CMK (cell line): ENCODE measurements around the gene NCR1.
"Not testable (repeated sequence)": the region's sequence is repeated elsewhere in the genome, so short reads cannot be mapped to it uniquely, and the experiment has no call there.

Experiments
- DNase-seq: peaks from one replicate; pipeline ENCODE4 v3.0.0-alpha.2; 2010; ENCODE audit warnings: low read depth

Gene NCR1

DNA sequence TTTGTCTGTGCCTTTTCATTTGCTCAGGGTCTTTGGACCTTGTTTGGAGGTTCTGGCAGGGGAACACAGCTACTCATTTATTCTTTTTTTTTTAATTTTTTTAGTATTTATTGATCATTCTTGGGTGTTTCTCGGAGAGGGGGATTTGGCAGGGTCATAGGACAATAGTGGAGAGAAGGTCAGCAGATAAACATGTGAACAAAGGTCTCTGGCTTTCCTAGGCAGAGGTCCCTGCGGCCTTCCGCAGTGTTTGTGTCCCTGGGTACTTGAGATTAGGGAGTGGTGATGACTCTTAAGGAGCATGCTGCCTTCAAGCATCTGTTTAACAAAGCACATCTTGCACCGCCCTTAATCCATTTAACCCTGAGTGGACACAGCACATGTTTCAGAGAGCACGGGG, 2.0 kb downstream of the NCR1 start:
- not testable (repeated sequence) for DNase-seq

DNA sequence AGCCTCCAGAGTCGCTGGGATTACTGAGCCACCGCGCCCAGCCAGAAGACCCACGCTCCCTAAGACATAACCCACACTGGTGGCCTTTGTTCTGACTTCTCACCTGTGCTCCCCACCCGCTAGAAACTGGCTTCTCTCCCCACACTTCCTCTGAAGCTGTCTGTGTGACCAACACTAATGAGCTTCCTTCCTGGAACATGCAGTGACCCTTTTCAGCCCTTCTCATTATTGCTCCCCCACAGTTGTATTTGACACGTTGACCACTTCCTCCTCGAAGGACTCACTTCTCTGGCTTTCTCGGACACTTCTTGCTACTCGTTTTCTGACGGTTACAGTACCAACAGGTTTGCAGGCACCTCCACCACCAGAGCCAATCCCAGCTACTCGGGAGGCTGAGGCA, 10.9 kb downstream of the NCR1 start:
- DNase-seq, result peak; percentile 29

DNA sequence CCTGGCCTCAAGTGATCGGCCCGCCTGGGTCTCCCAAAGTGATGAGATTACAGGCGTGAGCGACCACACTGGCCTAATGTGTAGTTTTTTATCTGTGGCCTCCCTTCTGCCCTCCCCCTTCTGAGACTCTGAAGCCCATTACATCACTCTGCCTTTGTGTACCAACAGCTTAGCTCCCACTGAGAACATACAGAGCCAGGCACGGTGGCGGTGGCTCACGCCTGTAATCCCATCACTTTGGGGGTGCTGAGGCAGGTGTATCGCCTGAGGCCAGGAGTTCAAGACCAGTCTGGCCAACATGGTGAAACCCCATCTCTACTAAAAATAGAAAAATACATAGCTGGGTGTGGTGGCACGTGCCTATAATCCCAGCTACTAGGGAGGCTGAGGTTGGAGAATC, 12.6 kb downstream of the NCR1 start:
- DNase-seq, result no peak

DNA sequence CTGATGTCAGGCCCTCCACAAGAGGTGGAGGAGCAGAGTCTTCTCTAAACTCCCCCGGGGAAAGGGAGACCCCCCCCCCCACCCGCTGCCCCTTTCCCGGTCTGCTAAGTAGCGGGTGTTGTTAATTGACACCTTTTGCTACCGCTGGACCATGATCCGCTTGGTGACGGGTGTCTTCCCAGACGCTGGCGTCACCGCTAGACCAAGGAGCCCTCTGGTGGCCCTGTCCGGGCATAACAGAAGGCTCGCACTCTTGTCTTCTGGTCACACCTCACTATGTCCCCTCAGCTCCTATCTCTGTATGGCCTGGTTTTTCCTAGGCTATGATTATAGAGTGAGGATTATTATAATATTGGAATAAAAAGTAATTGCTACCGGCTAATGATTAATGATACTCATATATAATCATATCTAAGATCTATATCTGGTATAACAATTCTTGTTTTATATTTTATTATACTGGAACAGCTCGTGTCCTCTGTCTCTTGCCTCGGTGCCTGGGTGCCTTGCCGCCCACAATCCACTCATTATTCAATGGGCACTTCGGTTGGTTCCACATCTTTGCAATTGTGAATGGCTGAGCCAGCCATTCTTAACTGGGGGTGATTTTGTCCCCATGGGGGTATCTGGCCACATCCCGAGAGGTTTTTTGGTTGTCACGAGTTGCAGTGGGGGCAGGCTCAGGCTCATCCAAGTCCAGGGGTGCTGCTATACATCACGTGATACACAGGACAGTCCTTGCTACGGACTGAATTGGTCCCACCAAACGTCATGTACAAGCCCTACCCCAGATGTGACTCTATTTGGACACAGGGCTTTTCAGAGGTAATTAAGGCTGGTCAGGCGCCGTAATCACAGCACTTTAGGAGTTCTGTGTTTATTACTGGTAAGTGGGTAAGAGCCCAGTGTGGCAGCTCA, 14.0 kb downstream of the NCR1 start:
- DNase-seq, result peak; percentile 14

DNA sequence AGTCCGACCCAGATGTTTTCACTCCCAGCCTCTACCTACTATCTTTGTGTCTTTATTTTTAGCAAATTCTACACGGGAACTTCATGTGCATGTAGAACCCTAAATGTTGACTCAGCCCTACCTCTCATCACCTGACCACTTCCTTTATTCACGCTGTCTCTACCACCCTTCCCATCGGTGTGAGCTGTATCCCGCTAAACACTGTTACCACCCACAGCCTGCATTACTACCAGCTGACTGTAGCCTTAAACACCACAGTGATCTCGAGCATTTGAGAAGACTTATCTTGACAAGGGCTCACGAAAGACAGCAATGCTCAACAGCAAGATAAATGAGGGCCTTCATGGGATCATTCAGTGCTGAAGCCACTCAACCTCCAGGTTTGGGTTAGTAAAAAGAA, 15.1 kb downstream of the NCR1 start:
- DNase-seq, result no peak

DNA sequence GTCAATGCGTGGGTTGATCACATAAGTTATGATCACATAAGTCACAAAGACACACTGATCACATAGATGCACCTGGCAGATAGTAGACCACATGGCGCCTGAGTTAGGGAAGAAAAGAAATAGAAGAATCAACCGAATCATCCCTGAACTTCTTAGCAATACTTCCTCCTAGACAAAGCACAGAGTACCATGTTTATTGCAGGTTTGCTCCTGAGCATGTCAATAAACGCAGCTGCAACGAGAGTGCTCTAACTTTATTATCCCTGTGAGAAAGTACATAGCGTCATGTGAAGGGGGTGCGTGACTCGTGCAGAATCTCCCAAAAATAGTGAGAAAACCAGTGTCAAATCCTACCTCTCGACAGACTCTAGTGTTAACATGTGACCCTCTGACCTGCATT, 17.3 kb downstream of the NCR1 start:
- DNase-seq, result no peak

DNA sequence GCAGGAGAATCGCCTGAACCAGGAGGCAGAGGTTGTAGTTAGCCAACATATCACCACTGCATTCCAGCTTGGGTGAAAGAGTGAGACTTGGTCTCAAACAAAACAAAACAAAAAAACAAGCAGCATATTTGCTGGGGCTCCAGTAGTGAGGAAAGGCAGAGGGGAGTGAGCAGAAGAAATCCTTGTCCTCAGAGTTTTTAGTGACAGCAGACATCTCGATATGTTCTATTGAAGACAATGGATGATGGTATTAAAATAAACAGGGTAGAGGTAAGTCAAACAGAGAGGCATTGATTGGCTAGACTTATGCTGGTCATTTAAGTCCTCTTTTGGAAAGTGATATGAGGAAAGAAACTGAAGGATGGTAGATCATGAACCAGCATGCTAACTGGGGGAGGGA, 22.4 kb downstream of the NCR1 start:
- DNase-seq, result no peak

DNA sequence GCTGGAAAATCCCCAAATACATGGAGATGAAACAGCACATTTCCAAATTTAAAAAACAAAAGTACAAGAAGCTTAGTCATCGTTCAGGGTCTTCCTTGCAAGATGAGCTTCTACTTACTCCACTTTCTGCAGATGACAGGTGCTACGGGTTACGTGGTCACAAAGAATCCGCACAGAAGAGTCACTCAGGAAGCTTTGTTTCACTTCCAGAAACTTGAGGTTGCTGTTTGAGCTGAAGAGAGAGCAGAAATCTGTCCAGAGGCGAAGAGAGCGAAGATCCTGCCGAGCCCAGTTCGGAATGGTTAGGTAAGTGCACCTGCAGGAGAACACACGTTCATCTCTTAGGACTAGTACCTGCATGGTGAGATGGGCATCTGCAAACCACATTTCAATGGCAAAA, 32.0 kb downstream of the NCR1 start:
- no peak for DNase-seq

DNA sequence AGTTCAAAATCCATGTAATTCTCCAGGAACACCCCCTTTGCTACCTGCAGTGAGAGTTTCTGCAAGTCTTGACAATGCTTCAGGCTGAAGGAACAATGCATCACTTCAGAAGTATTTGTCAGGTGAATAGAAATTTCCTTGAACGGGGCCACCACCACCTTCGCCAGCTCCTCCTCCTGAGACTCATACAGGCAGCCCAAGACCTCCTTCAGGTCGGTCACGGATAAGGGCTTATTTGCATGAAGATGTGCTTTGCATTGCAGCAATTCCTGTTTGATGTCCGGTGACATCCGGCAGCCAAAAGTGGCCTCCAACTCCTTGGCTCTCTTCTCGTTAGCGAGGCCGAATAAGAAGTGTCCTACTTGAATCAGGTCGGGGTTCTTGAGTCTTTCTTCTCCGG, 33.0 kb downstream of the NCR1 start:
- no peak for DNase-seq

DNA sequence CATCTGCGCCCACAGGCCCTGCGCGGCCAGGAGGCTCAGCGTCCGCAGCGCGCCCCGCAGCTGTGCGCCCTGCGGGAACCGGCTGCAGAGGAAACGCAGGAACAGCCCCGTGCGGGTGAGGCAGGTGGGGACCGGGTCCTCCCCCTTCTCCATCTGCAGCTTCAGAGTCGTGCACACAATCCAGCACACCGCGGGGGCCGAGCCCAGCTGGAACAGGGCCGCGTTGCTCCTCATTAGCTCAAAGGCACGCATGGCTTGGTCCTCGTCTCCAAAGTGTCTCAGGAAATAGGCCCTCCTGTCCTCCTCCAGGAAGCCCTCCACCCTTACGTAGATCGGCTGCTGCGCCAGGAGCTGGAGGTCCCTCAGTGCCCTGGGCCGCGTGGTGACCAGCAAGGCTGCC, 33.6 kb downstream of the NCR1 start:
- not testable (repeated sequence) for DNase-seq

DNA sequence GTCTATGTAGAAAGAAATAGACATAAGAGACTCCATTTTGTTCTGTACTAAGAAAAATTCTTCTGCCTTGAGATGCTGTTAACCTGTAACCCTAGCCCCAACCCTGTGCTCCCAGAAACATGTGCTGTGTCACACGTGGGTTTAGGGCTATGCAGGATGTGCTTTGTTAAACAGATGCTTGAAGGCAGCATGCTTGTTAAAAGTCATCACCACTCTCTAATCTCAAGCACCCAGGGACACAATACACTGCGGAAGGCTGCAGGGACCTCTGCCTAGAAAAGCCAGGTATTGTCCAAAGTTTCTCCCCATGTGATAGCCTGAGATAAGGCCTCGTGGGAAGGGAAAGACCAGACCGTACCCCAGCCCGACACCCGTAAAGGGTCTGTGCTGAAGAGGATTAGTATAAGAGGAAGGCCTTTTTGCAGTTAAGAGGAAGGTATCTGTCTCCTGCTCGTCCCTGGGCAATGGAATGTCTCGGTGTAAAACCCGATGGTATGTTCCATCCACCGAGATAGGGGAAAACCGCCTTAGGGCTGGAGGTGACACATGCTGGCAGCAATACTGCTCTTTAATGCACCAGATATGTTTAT, 37.9 kb downstream of the NCR1 start:
- DNase-seq, result not testable (repeated sequence)

DNA sequence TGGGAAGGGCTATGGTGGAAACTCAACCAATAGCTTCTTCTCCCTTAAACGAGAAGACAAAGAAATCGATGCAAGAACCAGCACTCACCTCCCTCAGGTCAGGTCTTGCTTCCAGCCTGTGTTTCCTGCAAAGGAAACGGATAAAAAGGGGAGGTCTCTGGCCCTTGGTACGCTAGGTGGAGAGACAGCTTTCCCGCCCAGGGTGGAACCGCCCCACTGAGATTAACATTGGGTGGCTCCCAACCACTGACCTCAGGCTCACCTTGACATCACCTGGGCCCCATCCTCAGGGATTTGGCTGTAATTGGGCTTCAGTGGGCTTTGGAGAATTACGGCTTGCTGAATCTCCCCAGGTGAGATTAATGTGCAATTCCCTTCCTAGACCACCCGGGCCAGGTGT, 41.4 kb downstream of the NCR1 start, which contains the start of gene NLRP7:
Gene NLRP7 (minus strand): TSS at position 150 of the 400 bp plus-strand sequence.
- DNase-seq, result no peak

DNA sequence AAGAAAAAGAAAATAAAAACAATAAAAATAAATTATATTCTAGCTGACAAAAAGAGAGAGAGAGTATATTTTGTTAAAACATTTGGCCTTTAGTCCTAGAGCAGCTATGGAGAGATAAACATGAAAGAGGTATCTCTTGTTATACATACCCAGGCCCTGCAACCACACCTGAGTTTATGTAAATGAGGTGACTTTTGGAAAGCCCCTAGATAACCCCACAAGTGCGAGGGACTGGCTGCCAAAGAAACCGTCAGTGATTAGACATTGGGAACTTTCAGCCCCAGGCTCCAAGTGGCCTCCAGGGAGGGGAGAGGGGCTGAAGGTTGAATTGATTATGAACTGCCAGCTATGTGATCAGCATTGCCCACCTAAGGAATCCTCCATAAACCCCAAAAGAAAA, 43.5 kb downstream of the NCR1 start:
- no peak for DNase-seq

DNA sequence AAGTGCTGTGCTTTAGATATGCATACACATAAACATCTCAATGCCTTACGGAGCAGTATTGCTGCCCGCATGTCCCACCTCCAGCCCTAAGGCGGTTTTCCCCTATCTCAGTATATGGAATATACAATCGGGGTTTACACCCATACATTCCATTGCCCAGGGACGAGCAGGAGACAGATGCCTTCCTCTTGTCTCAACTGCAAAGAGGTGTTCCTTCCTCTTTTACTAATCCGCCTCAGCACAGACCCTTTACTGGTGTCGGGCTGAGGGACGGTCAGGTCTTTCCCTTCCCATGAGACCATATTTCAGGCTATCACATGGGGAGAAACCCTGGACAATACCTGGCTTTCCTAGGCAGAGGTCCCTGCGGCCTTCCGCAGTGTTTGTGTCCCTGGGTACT, 44.6 kb downstream of the NCR1 start:
- not testable (repeated sequence) for DNase-seq

DNA sequence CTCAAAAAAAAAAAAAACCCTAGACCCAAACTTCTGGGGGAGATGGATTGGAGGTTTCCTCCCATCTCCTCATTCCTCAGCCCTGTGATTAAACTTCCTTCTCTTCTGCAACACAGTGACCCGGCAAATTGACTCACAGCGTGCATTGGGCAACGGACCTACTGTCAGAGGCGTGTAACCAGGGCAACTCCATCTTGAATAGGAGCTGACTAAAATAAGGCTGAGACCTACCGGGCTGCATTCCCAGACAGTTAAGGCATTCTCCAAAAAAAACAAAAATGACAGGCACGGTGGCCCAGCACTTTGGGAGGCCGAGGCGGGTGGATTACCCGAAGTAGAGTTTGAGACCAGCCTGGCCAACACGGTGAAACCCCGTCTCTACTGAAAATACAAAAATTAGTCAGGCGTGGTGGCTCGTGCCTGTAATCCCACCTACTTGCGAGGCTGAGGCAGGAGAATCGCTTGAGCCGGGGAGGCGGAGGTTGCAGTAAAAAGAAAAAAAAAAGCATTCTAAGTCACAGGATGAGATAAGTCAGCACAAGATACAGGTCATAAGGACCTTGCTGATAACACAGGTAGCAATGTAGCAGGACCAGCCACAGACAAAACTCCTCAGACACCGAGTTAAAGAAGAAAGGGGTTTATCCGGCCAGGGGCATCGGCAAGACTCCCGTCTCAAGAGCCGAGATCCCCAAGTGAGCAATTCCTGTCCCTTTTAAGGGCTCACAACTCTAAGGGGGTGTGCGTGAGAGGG, 46.8 kb downstream of the NCR1 start:
- no peak for DNase-seq

DNA sequence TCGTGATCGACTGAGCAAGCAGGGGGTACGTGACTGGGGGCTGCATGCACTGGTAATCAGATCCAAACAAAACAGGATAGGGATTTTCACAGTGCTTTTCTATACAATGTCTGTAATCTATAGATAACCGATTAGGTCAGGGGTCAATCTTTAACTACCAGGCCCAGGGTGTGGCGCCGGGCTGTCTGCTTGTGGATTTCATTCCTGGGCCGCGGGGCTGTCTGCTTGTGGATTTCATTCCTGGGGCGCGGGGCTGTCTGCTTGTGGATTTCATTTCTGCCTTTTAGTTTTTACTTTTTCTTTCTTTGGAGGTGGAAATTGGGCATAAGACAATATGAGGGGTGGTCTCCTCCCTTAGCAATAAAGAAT, 47.4 kb downstream of the NCR1 start:
- not testable (repeated sequence) for DNase-seq

DNA sequence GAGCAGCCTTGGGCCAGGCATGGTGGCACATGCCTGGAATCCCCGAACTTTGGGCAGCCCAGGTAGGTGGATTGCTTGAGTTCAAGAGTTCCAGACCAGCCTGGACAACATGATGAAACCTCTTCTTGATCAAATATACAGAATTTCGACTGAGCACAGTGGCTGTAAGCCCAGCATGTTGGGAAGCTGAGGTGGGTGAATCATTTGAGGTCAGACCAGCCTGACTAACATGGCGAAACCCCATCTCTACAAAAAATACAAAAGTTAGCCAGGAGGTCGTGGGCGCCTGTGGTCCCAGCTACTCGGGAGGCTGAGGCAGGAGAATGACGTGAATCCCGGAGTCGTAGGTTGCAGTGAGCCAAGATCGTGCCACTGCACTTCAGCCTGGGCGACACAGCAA, 49.4 kb downstream of the NCR1 start:
- no peak for DNase-seq

DNA sequence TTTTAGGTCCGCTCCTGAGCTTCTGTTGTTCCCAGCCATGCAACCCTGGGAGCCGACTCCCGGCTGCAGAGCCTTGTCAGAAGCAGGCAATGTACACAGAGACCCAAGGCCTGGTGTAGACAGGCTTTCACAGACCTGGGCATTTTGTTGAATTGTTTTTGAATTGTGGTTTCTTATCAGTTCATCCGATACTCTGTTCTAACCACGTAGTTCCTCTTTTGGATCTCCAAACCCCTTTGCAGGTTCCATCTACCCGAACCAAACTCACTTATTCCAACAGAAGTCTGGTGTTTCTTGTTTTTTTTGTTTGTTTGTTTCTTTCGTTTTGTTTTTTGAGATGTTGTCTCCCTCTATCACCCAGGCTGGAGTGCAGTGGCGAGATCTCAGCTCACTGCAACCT, 53.9 kb downstream of the NCR1 start:
- DNase-seq, result peak; percentile 79
